Thoracic aorta (tissue), 2 donors: ENCODE data around the gene IRAK3. TPM values are rescaled to one million over a fixed set of nuclear protein-coding genes. Genes with fewer than 3 reads are reported as not detected.

Source experiments
- total RNA-seq, 2 donors: library from RNA; depleted of rRNA; stranded (reverse); fragments of >200 nt; gene quantifications; one replicate each; pipeline versions ENCODE4 v1.1.0 to v1.2.3, GENCODE V29; 2016

Gene IRAK3
- total RNA-seq, 2 donors from 2014 or later, result 29.8 to 67.9 TPM

Other genes with a start within 250 kb of the IRAK3 start
- gene LLPH, start 58.5 kb upstream of the IRAK3 start, total RNA-seq, result 1 to 10 TPM; 5.0 to 8.1 TPM
- 100 to 1,000 TPM; 114 to 161 TPM for gene TMBIM4, start 19.2 kb upstream of the IRAK3 start, total RNA-seq
- 10 to 100 TPM in 1 of 2 donors, 1 to 10 TPM in 1; 1.2 to 10.2 TPM for gene HELB, start 113.3 kb downstream of the IRAK3 start, total RNA-seq